ENCODE measurements around the gene DNAJC10.
"Not testable (repeated sequence)": the region's sequence is repeated elsewhere in the genome, so short reads cannot be mapped to it uniquely, and the experiment has no call there.

The DNAJC10 gene

GRCh38 chr2:182740701-182741100 is 24.6 kb downstream of the DNAJC10 start:
- Histone ChIP-seq H3K27me3 (replicated peaks; ENCODE audit: control insufficient read depth, insufficient read depth, low read length) (no peaks in the 10 kb centered on the region), H3K4me3 (replicated peaks; ENCODE audit: low read depth, low read length) (no peak overlapping the region), H3K36me3 (ENCODE audit: control insufficient read depth, insufficient read depth, low read length) (peaks cover 5% of the 10 kb centered on the region)
- DNase-seq (ENCODE audit: extremely low read depth, insufficient read length) = no peak
- TF ChIP-seq CTCF (IDR thresholded peaks at IDR 0.05; ENCODE audit: insufficient read depth, low read length, poor library complexity, severe bottlenecking) = no peak

- no peak for TF ChIP-seq CTCF (IDR thresholded peaks at IDR 0.05; ENCODE audit: insufficient read depth, low read length, poor library complexity, severe bottlenecking)
- H3K27me3 ChIP-seq (replicated peaks; ENCODE audit: control insufficient read depth, insufficient read depth, low read length) = no peaks in the 10 kb centered on the region
- no peak for DNase-seq (ENCODE audit: extremely low read depth, insufficient read length)
- H3K4me3 ChIP-seq (replicated peaks; ENCODE audit: low read depth, low read length) = no peak overlapping the region
- peaks cover 5% of the 10 kb centered on the region for H3K36me3 ChIP-seq (ENCODE audit: control insufficient read depth, insufficient read depth, low read length)
Observed at GRCh38 chr2:182741620-182742019, 25.6 kb downstream of the DNAJC10 start.

- no peak for DNase-seq (ENCODE audit: extremely low read depth, insufficient read length)
- no peak overlapping the region for H3K4me3 ChIP-seq (replicated peaks; ENCODE audit: low read depth, low read length)
- H3K36me3 ChIP-seq (ENCODE audit: control insufficient read depth, insufficient read depth, low read length) = peaks cover 5% of the 10 kb centered on the region
- no peak for TF ChIP-seq CTCF (IDR thresholded peaks at IDR 0.05; ENCODE audit: insufficient read depth, low read length, poor library complexity, severe bottlenecking)
- H3K27me3 ChIP-seq (replicated peaks; ENCODE audit: control insufficient read depth, insufficient read depth, low read length) = no peaks in the 10 kb centered on the region
Observed at GRCh38 chr2:182744490-182744889, 28.4 kb downstream of the DNAJC10 start.

GRCh38 chr2:182745061-182745460 is 29.0 kb downstream of the DNAJC10 start:
- Histone ChIP-seq H3K36me3 (ENCODE audit: control insufficient read depth, insufficient read depth, low read length) (peaks cover 5% of the 10 kb centered on the region), H3K4me3 (replicated peaks; ENCODE audit: low read depth, low read length) (no peak overlapping the region), H3K27me3 (replicated peaks; ENCODE audit: control insufficient read depth, insufficient read depth, low read length) (no peaks in the 10 kb centered on the region)
- TF ChIP-seq CTCF (IDR thresholded peaks at IDR 0.05; ENCODE audit: insufficient read depth, low read length, poor library complexity, severe bottlenecking) = no peak
- no peak for DNase-seq (ENCODE audit: extremely low read depth, insufficient read length)

- H3K4me3 ChIP-seq (replicated peaks; ENCODE audit: low read depth, low read length); DNase-seq (ENCODE audit: extremely low read depth, insufficient read length); H3K36me3 ChIP-seq (ENCODE audit: control insufficient read depth, insufficient read depth, low read length); H3K27me3 ChIP-seq (replicated peaks; ENCODE audit: control insufficient read depth, insufficient read depth, low read length): not testable (repeated sequence)
Observed at GRCh38 chr2:182745894-182746293, 29.8 kb downstream of the DNAJC10 start.

GRCh38 chr2:182754231-182754630 is 38.2 kb downstream of the DNAJC10 start:
- TF ChIP-seq CTCF (IDR thresholded peaks at IDR 0.05; ENCODE audit: insufficient read depth, low read length, poor library complexity, severe bottlenecking) = no peak
- no peaks in the 10 kb centered on the region; the same call in none of the 2 replicates for H3K36me3 ChIP-seq (ENCODE audit: control insufficient read depth, insufficient read depth, low read length)
- H3K4me3 ChIP-seq (replicated peaks; ENCODE audit: low read depth, low read length) = no peak overlapping the region
- no peaks in the 10 kb centered on the region for H3K27me3 ChIP-seq (replicated peaks; ENCODE audit: control insufficient read depth, insufficient read depth, low read length)
- DNase-seq (ENCODE audit: extremely low read depth, insufficient read length) = no peak
